CD4-positive, alpha-beta T cell treated with Interleukin-1 beta for 1 hour (primary cell): Measurements from ENCODE around the gene GCLC.
"Not testable (repeated sequence)": the region's sequence is repeated elsewhere in the genome, so short reads cannot be mapped to it uniquely, and the experiment has no call there.

ENCODE experiments used
- DNase-seq, 2 donors: peaks; one replicate each; pipeline ENCODE4 v3.0.0-alpha.2; 2020 to 2022

The GCLC gene

GRCh38 chr6:53556986-53557715, 12.2 kb upstream of the GCLC start:
- no peak for DNase-seq

- not testable (repeated sequence) for DNase-seq
Measured at GRCh38 chr6:53553600-53553999, 8.7 kb upstream of the GCLC start.

GRCh38 chr6:53551681-53552080, 6.8 kb upstream of the GCLC start:
- peak in 1 of 2 donors; percentile 40 for DNase-seq

GRCh38 chr6:53547811-53548496, 3.1 kb upstream of the GCLC start:
- peak; percentile 94 to 96 for DNase-seq

GRCh38 chr6:53547166-53547810, 2.4 kb upstream of the GCLC start:
- no peak for DNase-seq

GRCh38 chr6:53546281-53546680, 1.4 kb upstream of the GCLC start:
- no peak for DNase-seq

- DNase-seq: no peak
Measured at GRCh38 chr6:53544217-53544469, 758 bp downstream of the GCLC start.

GRCh38 chr6:53543359-53544216, 1.3 kb downstream of the GCLC start:
- peak in 1 of 2 donors; percentile 11 for DNase-seq

- DNase-seq: no peak
Measured at GRCh38 chr6:53541900-53542299, 3.0 kb downstream of the GCLC start.

GRCh38 chr6:53540129-53540692, 4.7 kb downstream of the GCLC start:
- DNase-seq: no peak

GRCh38 chr6:53539561-53539960, 5.3 kb downstream of the GCLC start:
- no peak for DNase-seq

- no peak for DNase-seq
Measured at GRCh38 chr6:53536561-53536960, 8.3 kb downstream of the GCLC start.

- no peak for DNase-seq
Measured at GRCh38 chr6:53532942-53533341, 12.0 kb downstream of the GCLC start.

- no peak for DNase-seq
Measured at GRCh38 chr6:53532061-53532797, 12.7 kb downstream of the GCLC start.

- no peak for DNase-seq
Measured at GRCh38 chr6:53530780-53531386, 14.0 kb downstream of the GCLC start.

- DNase-seq: no peak
Measured at GRCh38 chr6:53530346-53530745, 14.6 kb downstream of the GCLC start.

- no peak for DNase-seq
Measured at GRCh38 chr6:53529324-53530036, 15.4 kb downstream of the GCLC start.

- DNase-seq: no peak
Measured at GRCh38 chr6:53528107-53528506, 16.8 kb downstream of the GCLC start.

- DNase-seq: no peak
Measured at GRCh38 chr6:53527249-53527765, 17.6 kb downstream of the GCLC start.

GRCh38 chr6:53526000-53526399, 18.9 kb downstream of the GCLC start:
- DNase-seq: no peak

GRCh38 chr6:53524455-53524815, 20.5 kb downstream of the GCLC start:
- no peak for DNase-seq
